Endothelial cell of umbilical vein (primary cell): Measurements from ENCODE around the gene TRIM47. TPM values are rescaled to one million over a fixed set of nuclear protein-coding genes. Genes with fewer than 3 reads are reported as not detected.

Experiments used
- BruUV-seq: library from RNA; stranded (reverse); fragments of 400-500 nt; replicated peaks from 2 replicates; lab custom pipeline; 2021; lab: Mats Ljungman, UMichigan
- CTCF ChIA-PET: fragments of 300-600, 350-600 bp; sonication (Branson Sonifier 250); formaldehyde crosslinking; loops from one replicate; lab custom pipeline; 2021; ENCODE audit warnings: antibody characterized with exemption, inconsistent platforms; lab: Charles Lee
- POLR2A ChIA-PET: fragments of 300-600, 350-600 bp; sonication (Branson Sonifier 250); formaldehyde crosslinking; loops from one replicate; lab custom pipeline; 2021; ENCODE audit warnings: antibody characterized with exemption, inconsistent platforms; lab: Charles Lee
- DNase-seq: peaks from one replicate; pipeline ENCODE4 v3.0.0-alpha.2; 2011; ENCODE audit warnings: low read depth, low spot score
- FAIRE-seq: peaks from 2 replicates; lab custom pipeline; 2011; peaks lifted over from hg19 to GRCh38; lab: Jason Lieb, UNC
- H2AFZ ChIP-seq: 2 replicates; pipeline ENCODE4 v1.6.0; 2012; ENCODE audit warnings: low read depth, low read length, control low read depth, inconsistent platforms
- H3K27ac ChIP-seq: 2 replicates; pipeline ENCODE4 v1.5.1; 2011; ENCODE audit warnings: low read depth, mild to moderate bottlenecking, control low read depth, low read length, moderate library complexity; ENCODE audit not compliant: insufficient read depth
- H3K27me3 ChIP-seq, 2 experiments: 2 replicates each; pipeline versions ENCODE4 v1.6.0 to v1.6.1; 2011; ENCODE audit warnings: low read length in 2 of 2, mixed read lengths in 1 of 2; ENCODE audit not compliant: control insufficient read depth in 2 of 2, insufficient read depth in 2 of 2
- H3K36me3 ChIP-seq, 2 experiments: 2 replicates in 1 of 2; 3 replicates in 1 of 2; pipeline ENCODE4 v1.5.1; 2011; ENCODE audit warnings: low read length in 2 of 2, mild to moderate bottlenecking in 1 of 2, moderate library complexity in 1 of 2; ENCODE audit not compliant: control insufficient read depth in 2 of 2, insufficient read depth in 2 of 2; ENCODE audit errors: extremely low read depth in 1 of 2
- H3K4me1 ChIP-seq: 3 replicates; pipeline ENCODE4 v1.5.1; 2011; ENCODE audit warnings: mild to moderate bottlenecking, low read length; ENCODE audit not compliant: control insufficient read depth, insufficient read depth; ENCODE audit errors: extremely low read depth
- H3K4me2 ChIP-seq: 2 replicates; pipeline ENCODE4 v1.6.1; 2011; ENCODE audit warnings: low read length, control low read depth, mixed read lengths; ENCODE audit not compliant: insufficient read depth
- H3K4me3 ChIP-seq, 3 experiments: fragments of 200-600 bp in 1 of 3; sonication (generic), shearing (Covaris generic) in 1 of 3; replicated peaks in 1 of 3; 2 replicates each; pipeline ENCODE4 v1.5.1; 2011 to 2016; ENCODE audit warnings: control low read depth in 3 of 3, low read length in 3 of 3, mild to moderate bottlenecking in 2 of 3, inconsistent platforms in 1 of 3, low read depth in 1 of 3, moderate library complexity in 1 of 3; ENCODE audit not compliant: insufficient read depth in 1 of 3
- H3K79me2 ChIP-seq: 2 replicates; pipeline ENCODE4 v1.6.0; 2012; ENCODE audit warnings: low read length, inconsistent platforms; ENCODE audit not compliant: control insufficient read depth, insufficient read depth
- H3K9ac ChIP-seq: replicated peaks from 2 replicates; pipeline ENCODE3; 2011; ENCODE audit warnings: low read length, control low read depth; ENCODE audit not compliant: insufficient read depth; ENCODE audit errors: extremely low read depth
- H3K9me1 ChIP-seq: replicated peaks from 3 replicates; pipeline ENCODE4 v1.6.0; 2011; ENCODE audit warnings: mild to moderate bottlenecking, low read length; ENCODE audit not compliant: control insufficient read depth, insufficient read depth; ENCODE audit errors: extremely low read depth
- H3K9me3 ChIP-seq: replicated peaks from 2 replicates; pipeline ENCODE4 v1.5.1; 2012; ENCODE audit warnings: low read length, inconsistent platforms; ENCODE audit not compliant: control insufficient read depth, insufficient read depth
- H4K20me1 ChIP-seq: replicated peaks from 2 replicates; pipeline ENCODE3; 2011; ENCODE audit warnings: mild to moderate bottlenecking, low read length; ENCODE audit not compliant: control insufficient read depth, insufficient read depth; ENCODE audit errors: extremely low read depth
- EZH2 ChIP-seq: IDR thresholded peaks from 2 replicates; pipeline ENCODE4 v1.6.1; 2012; ENCODE audit warnings: borderline replicate concordance, low read depth, mild to moderate bottlenecking, moderate library complexity, low read length, inconsistent platforms; ENCODE audit not compliant: severe bottlenecking
- FOS ChIP-seq: IDR thresholded peaks from 2 replicates; pipeline ENCODE4 v1.6.1; 2011; ENCODE audit warnings: mild to moderate bottlenecking, low read length, moderate library complexity, borderline replicate concordance; ENCODE audit not compliant: insufficient read depth
- GATA2 ChIP-seq: IDR thresholded peaks from 2 replicates; pipeline ENCODE4 v1.7.0; 2011; ENCODE audit warnings: low read depth, mild to moderate bottlenecking, moderate library complexity, mixed read lengths, low read length; ENCODE audit not compliant: insufficient read length, insufficient read depth
- JUN ChIP-seq: IDR thresholded peaks from 2 replicates; pipeline ENCODE4 v1.6.1; 2011; ENCODE audit warnings: borderline replicate concordance, low read depth; ENCODE audit not compliant: insufficient read length, insufficient read depth
- MYC ChIP-seq: IDR thresholded peaks from one replicate; pipeline ENCODE4 v1.6.1; 2011; ENCODE audit warnings: mild to moderate bottlenecking, low read depth, low read length
- POLR2A ChIP-seq: IDR thresholded peaks from 2 replicates; pipeline ENCODE4 v1.6.1; 2012; ENCODE audit warnings: low read depth, mild to moderate bottlenecking, control low read depth, low read length
- POLR2AphosphoS5 ChIP-seq: IDR thresholded peaks from 2 replicates; pipeline ENCODE4 v1.6.1; 2012; ENCODE audit warnings: low read depth, mild to moderate bottlenecking, control low read depth, low read length, moderate library complexity; ENCODE audit not compliant: insufficient read depth
- dilution Hi-C: fragments of 300-500 bp; cut with MboI; formaldehyde crosslinking; loops from one replicate; pipeline ENCODE4 v1.15.0; 2019; ENCODE audit warnings: low sequenced_read_pairs; ENCODE audit not compliant: extremely low pct_ligation_motif_present
- intact Hi-C: fragments of 100-400 bp; cut with micrococcal nuclease; formaldehyde crosslinking; loops from one replicate; pipeline ENCODE4 v1.10.0; 2022
- polyA plus RNA-seq, 4 experiments: library from polyadenylated mRNA; depleted of rRNA in 3 of 4; stranded (reverse) in 3 of 4; unstranded in 1 of 4; fragments of >200 nt; gene quantifications; 2 replicates each; pipeline versions ENCODE4 v1.2.1 to v1.2.3, GENCODE V29; 2011 to 2012; ENCODE audit warnings: missing spikeins in 1 of 4
- total RNA-seq: library from RNA; stranded (reverse); gene quantifications from 2 replicates; pipeline ENCODE4 v1.2.3, GENCODE V29; 2021
- TF ChIP-seq, protein P1 (sequence below), 2 donors: IDR thresholded peaks; 1 replicate in 1 of 2; 2 replicates in 1 of 2; pipeline ENCODE4 v1.5.1; 2011; ENCODE audit warnings: low read length in 2 of 2, mild to moderate bottlenecking in 2 of 2, moderate library complexity in 2 of 2, control low read depth in 1 of 2, inconsistent platforms in 1 of 2, low read depth in 1 of 2; ENCODE audit not compliant: insufficient read depth in 1 of 2; ENCODE audit errors: extremely low read depth in 1 of 2
- TF ChIP-seq, protein P2 (sequence below): IDR thresholded peaks from 2 replicates; pipeline ENCODE4 v1.6.1; 2011; ENCODE audit not compliant: insufficient read depth, insufficient read length

The TRIM47 gene
- total and polyA plus RNA-seq, 2 donors (not counting 3 experiments of a cell fraction or from before 2014, with no cell fraction given), result 67.7 to 75.1 TPM

DNA sequence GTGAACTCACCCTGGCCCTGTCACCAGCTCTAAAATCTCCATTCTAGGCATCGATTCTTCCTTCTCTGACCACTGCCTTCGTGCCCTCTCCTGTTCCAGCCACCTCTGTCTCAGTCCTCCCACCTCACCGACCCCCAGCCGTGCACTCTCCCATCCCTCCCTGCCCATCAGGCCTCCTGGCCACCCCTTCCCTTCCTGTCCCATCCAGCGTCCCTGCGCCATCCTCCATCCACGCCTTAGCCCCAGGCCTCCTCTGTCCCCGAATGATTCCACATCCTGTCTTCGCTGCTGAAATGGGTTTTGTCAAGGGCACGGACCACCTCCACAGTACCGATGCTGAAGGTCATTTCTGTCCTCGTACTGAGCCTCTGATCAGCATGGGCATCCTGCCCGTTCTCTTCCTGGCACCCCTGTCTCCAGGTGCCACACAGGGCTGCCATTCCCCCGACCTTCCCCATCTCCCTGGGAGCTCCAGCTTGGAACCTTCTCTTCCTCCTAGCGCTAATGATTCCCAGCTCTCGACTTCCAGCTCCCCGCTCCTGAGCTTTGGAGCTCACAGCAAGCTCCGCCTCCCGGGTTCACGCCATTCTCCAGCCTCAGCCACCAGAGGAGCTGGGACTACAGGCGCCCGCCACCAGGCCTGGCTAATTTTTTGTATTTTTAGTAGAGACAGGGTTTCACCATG is 15.8 kb upstream of the TRIM47 start:
- Histone ChIP-seq H3K27me3 (no peaks in the 10 kb centered on the region), H2AFZ (no peak overlapping the region), H3K4me1 (peaks cover 11% of the 10 kb centered on the region), H3K9me1 (no peaks in the 10 kb centered on the region), H3K36me3 (peaks cover 0 to 19% of the 10 kb centered on the region in 2 experiments), H3K79me2 (peaks cover 22% of the 10 kb centered on the region), H3K9me3 (no peaks in the 10 kb centered on the region), H4K20me1 (no peaks in the 10 kb centered on the region), H3K9ac (no peak overlapping the region), H3K27ac (no peak overlapping the region), H3K4me3 (no peak overlapping the region), H3K4me2 (no peak overlapping the region)
- TF ChIP-seq POLR2AphosphoS5 (no peak), JUN (no peak), MYC (no peak), GATA2 (no peak), EZH2 (no peak), FOS (no peak), POLR2A (no peak)
- TF ChIP-seq, protein P1, sequence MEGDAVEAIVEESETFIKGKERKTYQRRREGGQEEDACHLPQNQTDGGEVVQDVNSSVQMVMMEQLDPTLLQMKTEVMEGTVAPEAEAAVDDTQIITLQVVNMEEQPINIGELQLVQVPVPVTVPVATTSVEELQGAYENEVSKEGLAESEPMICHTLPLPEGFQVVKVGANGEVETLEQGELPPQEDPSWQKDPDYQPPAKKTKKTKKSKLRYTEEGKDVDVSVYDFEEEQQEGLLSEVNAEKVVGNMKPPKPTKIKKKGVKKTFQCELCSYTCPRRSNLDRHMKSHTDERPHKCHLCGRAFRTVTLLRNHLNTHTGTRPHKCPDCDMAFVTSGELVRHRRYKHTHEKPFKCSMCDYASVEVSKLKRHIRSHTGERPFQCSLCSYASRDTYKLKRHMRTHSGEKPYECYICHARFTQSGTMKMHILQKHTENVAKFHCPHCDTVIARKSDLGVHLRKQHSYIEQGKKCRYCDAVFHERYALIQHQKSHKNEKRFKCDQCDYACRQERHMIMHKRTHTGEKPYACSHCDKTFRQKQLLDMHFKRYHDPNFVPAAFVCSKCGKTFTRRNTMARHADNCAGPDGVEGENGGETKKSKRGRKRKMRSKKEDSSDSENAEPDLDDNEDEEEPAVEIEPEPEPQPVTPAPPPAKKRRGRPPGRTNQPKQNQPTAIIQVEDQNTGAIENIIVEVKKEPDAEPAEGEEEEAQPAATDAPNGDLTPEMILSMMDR (IDR thresholded peaks at IDR 0.05; ENCODE audit: extremely low read depth in 1 of 2, insufficient read depth in 1 of 2, low read depth in 1 of 2, low read length in 2 of 2), result no peak
- TF ChIP-seq, protein P2, sequence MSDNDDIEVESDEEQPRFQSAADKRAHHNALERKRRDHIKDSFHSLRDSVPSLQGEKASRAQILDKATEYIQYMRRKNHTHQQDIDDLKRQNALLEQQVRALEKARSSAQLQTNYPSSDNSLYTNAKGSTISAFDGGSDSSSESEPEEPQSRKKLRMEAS, result no peak
- CTCF ChIA-PET, result interaction anchor here (1.0 to 3.6 kb wide), 5 partner anchors 10 to 110 kb away, joined by 3 to 42 read pairs (median 4); partner anchors contain the start of gene WBP2
- no peak for FAIRE-seq
- no peak for DNase-seq
- BruUV-seq, result no TSS peak
- dilution Hi-C loops (no loop called here), intact Hi-C loops (no loop called here)
- POLR2A ChIA-PET, result no interaction called here
